Upper lobe of left lung (tissue), 6 donors: ENCODE measurements around the gene PCBP3. TPM values are rescaled to one million over a fixed set of nuclear protein-coding genes. Genes with fewer than 3 reads are reported as not detected.

Experiments
- ATAC-seq, 2 donors: fragments of 200-7000 bp; cut with Tn5 transposase; one replicate each; pipeline ENCODE4 v1.9.1; 2022; ENCODE audit warnings: mild to moderate bottlenecking in 2 of 2, moderate library complexity in 2 of 2; ENCODE audit not compliant: low FRiP score in 2 of 2
- DNase-seq, 2 donors: peaks; one replicate each; pipeline ENCODE4 v3.0.0-alpha.2; 2019 to 2020
- H3K27ac ChIP-seq, 4 donors: fragments of 200-600 bp; sonication (generic); one replicate each; pipeline ENCODE4 v1.5.1; 2016 to 2019
- H3K27me3 ChIP-seq, 4 donors: fragments of 200-600 bp; sonication (generic); one replicate each; pipeline ENCODE4 v1.5.1; 2017 to 2019
- H3K36me3 ChIP-seq, 4 donors: fragments of 200-600 bp; sonication (generic); one replicate each; pipeline ENCODE4 v1.5.1; 2016 to 2019
- H3K4me1 ChIP-seq, 4 donors: fragments of 200-600 bp; sonication (generic); one replicate each; pipeline ENCODE4 v1.5.1; 2018 to 2019
- H3K4me3 ChIP-seq, 4 donors: fragments of 200-600 bp; sonication (generic); one replicate each; pipeline ENCODE4 v1.5.1; 2017 to 2019; ENCODE audit warnings: mild to moderate bottlenecking in 2 of 4, moderate library complexity in 1 of 4
- H3K9me3 ChIP-seq, 4 donors: fragments of 200-600 bp; sonication (generic); one replicate each; pipeline ENCODE4 v1.5.1; 2018 to 2019
- EP300 ChIP-seq, 4 donors: sonication (generic); formaldehyde crosslinking; IDR thresholded peaks; one replicate each; pipeline ENCODE4 v1.5.1; 2017; ENCODE audit warnings: antibody characterized with exemption in 4 of 4, control low read depth in 2 of 4
- POLR2A ChIP-seq, 4 donors: fragments of 450-650 bp; IDR thresholded peaks; one replicate each; pipeline ENCODE4 v1.5.1; 2016 to 2017; ENCODE audit warnings: antibody characterized with exemption in 4 of 4, mild to moderate bottlenecking in 2 of 4
- POLR2AphosphoS5 ChIP-seq, 2 donors: sonication (generic); formaldehyde crosslinking; IDR thresholded peaks; one replicate each; pipeline ENCODE4 v1.5.1; 2017; ENCODE audit warnings: antibody characterized with exemption in 2 of 2
- WGBS, 2 donors: methylation state at CpG; one replicate each; pipeline ENCODE4 v1.1.5; 2017 to 2018; 5-methylcytosine and 5-hydroxymethylcytosine counted together
- total RNA-seq, 6 donors: library from RNA; depleted of rRNA in 4 of 6; stranded (reverse); fragments of >200 nt in 4 of 6; gene quantifications; one replicate each; pipeline versions ENCODE4 v1.1.0 to v1.2.1, GENCODE V29; 2016 to 2021
- TF ChIP-seq, protein P1 (sequence below), 6 experiments: fragments of 450-650 bp in 4 of 6; fragments of 200-600 bp in 2 of 6; sonication (generic) in 2 of 6; IDR thresholded peaks; one replicate each; pipeline ENCODE4 v1.5.1; 2016 to 2019; ENCODE audit warnings: antibody characterized with exemption in 6 of 6
- donor health status: DM: no; HTN: no; CAD: no; lungs with moderate emphysema.
- donor health status: DM: no; HTN: yes; CAD: no; lungs with severe emphysema.

PCBP3 gene
- total RNA-seq, 6 donors from 2014 or later, result 0.78 to 10.5 (median 3.3) TPM

DNA sequence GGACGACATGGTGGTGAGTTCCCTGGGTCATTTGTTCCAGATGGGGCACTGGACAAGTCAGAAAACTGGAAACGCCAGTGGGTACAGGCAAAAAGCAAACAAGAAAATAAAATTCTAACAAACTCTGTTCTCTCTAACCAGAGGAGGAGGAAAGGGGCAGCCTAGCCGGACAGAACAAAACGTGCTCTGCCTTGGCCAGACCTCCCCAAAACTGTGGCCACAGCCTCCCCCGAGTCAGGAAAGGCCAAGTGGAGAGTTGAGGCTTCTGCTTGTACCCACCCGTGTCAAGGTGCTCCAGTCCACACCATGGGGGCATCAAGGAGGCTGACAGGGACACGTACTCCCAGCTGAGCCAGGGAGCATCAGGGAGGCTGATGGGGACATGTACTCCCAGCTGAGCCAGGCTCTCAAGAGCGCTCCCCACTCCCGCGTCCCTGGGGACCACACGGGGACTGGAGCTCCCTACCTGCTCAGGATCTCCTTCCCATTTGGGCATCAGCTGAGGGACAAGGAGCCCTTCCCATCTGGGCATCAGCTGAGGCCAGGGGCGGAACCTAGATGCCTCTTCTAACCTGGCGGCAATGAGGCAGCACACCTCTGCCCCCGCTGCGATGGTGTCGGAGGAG lies 183.3 kb downstream of the PCBP3 start:
- H3K27ac ChIP-seq, result no peak overlapping the region
- DNase-seq (no peak), ATAC-seq (no peak)
- H3K9me3 ChIP-seq, result no peaks in the 10 kb centered on the region
- no peak overlapping the region for H3K4me3 ChIP-seq
- WGBS, 2 donors, result 91 to 94% methylated on average over 16 of the region's 16 CpGs
- H3K4me1 ChIP-seq, result peaks cover 0 to 14% (median 7%) of the 10 kb centered on the region in 4 donors
- H3K27me3 ChIP-seq, result no peaks in the 10 kb centered on the region
- H3K36me3 ChIP-seq, result no peaks in the 10 kb centered on the region
- TF ChIP-seq POLR2AphosphoS5 (IDR thresholded peaks at IDR 0.05) (no peak), EP300 (IDR thresholded peaks at IDR 0.05) (no peak), POLR2A (IDR thresholded peaks at IDR 0.05) (no peak)
- TF ChIP-seq, protein P1, sequence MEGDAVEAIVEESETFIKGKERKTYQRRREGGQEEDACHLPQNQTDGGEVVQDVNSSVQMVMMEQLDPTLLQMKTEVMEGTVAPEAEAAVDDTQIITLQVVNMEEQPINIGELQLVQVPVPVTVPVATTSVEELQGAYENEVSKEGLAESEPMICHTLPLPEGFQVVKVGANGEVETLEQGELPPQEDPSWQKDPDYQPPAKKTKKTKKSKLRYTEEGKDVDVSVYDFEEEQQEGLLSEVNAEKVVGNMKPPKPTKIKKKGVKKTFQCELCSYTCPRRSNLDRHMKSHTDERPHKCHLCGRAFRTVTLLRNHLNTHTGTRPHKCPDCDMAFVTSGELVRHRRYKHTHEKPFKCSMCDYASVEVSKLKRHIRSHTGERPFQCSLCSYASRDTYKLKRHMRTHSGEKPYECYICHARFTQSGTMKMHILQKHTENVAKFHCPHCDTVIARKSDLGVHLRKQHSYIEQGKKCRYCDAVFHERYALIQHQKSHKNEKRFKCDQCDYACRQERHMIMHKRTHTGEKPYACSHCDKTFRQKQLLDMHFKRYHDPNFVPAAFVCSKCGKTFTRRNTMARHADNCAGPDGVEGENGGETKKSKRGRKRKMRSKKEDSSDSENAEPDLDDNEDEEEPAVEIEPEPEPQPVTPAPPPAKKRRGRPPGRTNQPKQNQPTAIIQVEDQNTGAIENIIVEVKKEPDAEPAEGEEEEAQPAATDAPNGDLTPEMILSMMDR (IDR thresholded peaks at IDR 0.05), result no peak

DNA sequence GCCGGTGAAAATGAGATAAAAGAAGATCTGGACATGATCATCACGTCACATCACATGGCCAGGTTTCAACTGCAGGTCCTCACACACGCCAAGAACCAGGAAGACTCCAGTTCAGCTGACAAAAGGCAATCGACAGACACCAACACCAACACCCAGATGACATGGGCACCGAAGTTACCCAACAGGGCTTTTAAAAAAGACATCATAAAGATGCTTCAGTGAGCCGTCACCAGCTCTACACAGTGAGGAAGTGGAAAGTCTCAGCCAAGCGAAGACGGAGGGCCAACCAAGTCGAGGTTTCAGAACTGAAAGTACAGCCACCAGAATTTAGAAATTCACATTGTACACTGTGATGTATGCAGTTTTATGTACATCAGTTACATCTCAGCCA lies 183.8 kb downstream of the PCBP3 start:
- no peak for ATAC-seq
- WGBS, 2 donors, result 73 to 83% methylated on average over 9 of the region's 9 CpGs
- DNase-seq, result no peak
- no peaks in the 10 kb centered on the region for H3K9me3 ChIP-seq
- H3K4me1 ChIP-seq, result peaks cover 0 to 14% (median 7%) of the 10 kb centered on the region in 4 donors
- H3K4me3 ChIP-seq, result no peak overlapping the region
- H3K27ac ChIP-seq, result no peak overlapping the region
- H3K36me3 ChIP-seq, result no peaks in the 10 kb centered on the region
- TF ChIP-seq POLR2AphosphoS5 (IDR thresholded peaks at IDR 0.05) (no peak), EP300 (IDR thresholded peaks at IDR 0.05) (no peak), POLR2A (IDR thresholded peaks at IDR 0.05) (no peak)
- TF ChIP-seq, protein P1 (IDR thresholded peaks at IDR 0.05), result no peak
- H3K27me3 ChIP-seq, result no peaks in the 10 kb centered on the region

DNA sequence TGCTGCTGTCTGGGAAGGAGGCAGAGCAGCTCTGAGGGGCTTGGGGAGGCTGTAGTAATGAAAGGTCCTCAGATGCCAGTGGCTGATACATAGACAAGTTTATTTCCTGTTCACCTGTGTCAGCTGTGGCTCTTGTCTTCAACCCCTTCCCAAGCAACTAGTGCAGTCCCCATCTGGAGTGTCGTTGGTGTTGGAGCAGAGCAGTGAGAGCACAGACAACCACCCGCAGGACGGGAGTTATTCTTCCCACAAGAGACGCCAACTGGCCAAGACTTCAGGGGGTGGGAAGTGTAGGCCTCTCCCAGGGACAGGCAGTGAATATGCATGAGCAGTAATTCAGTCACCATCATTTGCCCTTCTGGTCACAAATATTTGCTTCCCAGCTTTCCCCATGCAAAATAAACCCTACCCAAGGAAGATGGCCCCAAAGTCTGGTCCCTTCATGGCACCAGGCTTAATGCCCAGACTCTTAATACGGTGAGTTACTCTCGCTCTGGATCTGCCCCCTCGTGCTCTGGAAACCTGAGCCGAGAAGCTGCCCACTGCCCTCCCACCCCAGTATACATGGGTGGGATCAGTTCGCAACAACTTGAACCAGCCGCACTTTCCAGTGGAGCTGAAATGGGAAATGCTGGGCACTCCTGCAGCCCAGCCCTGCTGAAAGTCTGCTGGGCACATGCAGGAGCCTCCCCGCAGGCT lies 184.5 kb downstream of the PCBP3 start:
- Histone ChIP-seq H3K36me3 (no peaks in the 10 kb centered on the region), H3K9me3 (no peaks in the 10 kb centered on the region), H3K4me3 (no peak overlapping the region), H3K27me3 (no peaks in the 10 kb centered on the region), H3K27ac (no peak overlapping the region), H3K4me1 (peaks cover 0 to 14% (median 7%) of the 10 kb centered on the region in 4 donors)
- TF ChIP-seq POLR2A (IDR thresholded peaks at IDR 0.05), result no peak
- TF ChIP-seq, protein P1 (IDR thresholded peaks at IDR 0.05), result no peak
- TF ChIP-seq EP300 (IDR thresholded peaks at IDR 0.05), result no peak
- no peak for TF ChIP-seq POLR2AphosphoS5 (IDR thresholded peaks at IDR 0.05)
- 85 to 88% methylated on average over 7 to 11 of the region's 11 CpGs for WGBS, 2 donors
- DNase-seq (no peak), ATAC-seq (no peak)

DNA sequence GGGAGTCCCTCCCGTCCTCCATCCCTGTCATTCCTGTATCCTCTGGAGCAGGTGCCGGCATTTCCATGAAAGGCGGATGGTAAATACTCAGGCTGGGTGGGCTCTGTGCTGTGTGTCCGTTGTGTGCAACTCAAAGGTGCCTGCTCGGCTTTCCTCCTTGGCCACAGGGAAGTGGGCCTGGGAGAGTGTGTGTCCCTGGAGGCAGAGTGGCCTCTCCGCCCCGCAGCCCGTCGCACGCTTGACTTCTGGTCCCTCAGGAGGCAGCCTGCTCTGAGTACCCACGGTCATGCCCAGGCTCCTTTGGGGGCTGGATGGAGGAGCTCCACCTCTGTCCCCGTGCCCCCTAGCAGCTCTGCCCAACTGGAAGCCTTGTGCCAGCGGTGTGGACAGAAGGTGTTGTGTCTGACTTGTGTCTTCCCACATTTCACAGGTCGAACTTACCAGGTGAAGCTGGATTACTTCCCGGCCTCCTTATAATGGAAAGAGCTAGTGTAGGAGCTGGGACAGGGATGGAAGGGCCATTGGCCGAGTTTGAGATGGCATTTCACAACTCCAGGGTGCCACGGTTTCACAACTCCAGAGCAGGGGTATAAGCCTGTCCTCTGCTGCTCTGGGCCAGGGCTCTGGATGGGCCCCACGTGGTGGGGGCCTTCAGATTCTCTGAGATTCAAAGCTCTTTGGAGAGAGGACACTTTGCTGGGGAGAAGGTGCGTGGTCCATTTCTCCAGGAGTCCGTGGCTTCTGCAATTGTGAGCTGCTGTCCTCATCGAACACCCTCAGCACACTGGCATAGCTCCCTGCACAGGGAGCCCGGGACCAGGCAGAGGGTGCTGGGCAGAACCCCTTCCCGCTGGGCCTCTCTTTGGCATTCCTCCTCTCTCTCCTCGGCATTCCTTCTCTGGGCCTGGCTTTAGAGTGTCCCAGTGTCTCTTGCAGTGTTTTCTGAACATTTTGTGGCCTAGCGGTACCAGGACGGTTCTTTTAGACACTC lies 185.3 kb downstream of the PCBP3 start:
- Histone ChIP-seq H3K27me3 (no peaks in the 10 kb centered on the region), H3K9me3 (no peaks in the 10 kb centered on the region), H3K4me1 (peaks cover 0 to 14% (median 7%) of the 10 kb centered on the region in 4 donors), H3K27ac (peak overlapping the region in 2 of 4 donors; percentile 1 to 35), H3K36me3 (no peaks in the 10 kb centered on the region), H3K4me3 (no peak overlapping the region)
- DNase-seq (no peak), ATAC-seq (peak in 1 of 2 donors; percentile 71)
- TF ChIP-seq, protein P1 (IDR thresholded peaks at IDR 0.05), result no peak
- no peak for TF ChIP-seq POLR2A (IDR thresholded peaks at IDR 0.05)
- TF ChIP-seq POLR2AphosphoS5 (IDR thresholded peaks at IDR 0.05), result no peak
- no peak for TF ChIP-seq EP300 (IDR thresholded peaks at IDR 0.05)
- WGBS, 2 donors, result 74 to 81% methylated on average over 15 to 26 of the region's 26 CpGs
